ENCODE measurements around the gene SCFD2.
A peak's percentile ranks its signal among the peaks of the same experiment; 100 is the strongest.
"Not testable (repeated sequence)": the region's sequence is repeated elsewhere in the genome, so short reads cannot be mapped to it uniquely, and the experiment has no call there.

SCFD2 gene

DNA sequence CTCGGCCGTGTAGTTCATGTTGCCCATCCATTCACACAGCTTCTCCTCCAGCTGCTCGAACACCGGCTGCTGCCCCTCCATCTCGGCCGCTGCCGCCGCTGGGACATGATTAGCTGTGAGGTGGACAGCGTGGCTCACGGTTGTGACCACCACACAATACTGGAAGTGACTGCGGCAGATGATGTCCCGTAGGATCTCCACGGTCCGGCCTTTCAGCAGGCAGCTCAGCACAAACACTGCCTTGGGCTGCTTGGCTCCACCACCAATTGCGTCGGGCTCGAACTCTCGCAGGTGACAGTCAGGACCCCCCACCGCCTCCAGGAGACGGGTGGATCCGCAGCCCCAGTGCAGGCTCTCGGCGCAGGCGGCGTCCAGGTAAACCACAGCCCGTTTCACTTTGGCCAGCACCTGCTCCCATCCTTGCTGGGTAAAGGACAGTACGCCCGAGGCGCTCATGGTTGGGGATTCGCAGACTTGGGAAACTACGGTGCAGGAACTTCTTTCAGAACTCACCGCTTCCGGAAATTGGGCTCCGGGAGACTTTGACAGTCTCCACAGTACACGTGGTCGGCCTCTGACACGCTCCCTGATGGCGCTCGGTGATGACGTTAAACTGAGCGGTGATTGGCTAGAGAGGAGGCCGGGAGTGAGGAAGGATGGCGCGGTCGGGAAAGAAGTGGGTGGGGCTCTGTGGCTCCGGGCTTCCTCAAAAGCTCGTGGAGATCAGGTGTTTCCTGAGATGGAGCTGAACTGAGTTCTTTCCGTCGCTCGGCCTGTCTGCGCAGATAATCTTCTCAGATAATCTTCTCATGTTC lies at the start of gene SCFD2:
SCFD2 (minus strand) TSS at position 576 of the 815 bp plus-strand sequence.
- peak; percentile 96 for DNase-seq

DNA sequence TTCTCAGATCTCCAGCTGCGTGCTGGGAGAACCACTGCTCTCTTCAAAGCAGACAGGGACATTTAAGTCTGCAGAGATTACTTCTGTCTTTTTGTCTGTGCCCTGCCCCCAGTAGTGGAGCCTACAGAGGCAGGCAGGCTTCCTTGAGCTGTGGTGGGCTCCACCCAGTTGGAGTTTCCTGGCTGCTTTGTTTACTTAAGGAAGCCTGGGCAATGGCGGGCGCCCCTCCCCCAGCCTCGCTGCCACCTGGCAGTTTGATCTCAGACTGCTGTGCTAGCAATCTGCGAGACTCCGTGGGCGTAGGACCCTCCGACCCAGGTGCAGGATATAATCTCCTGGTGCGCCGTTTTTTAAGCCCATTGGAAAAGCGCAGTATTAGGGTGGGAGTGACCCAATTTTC lies 43.6 kb upstream of the SCFD2 start:
- DNase-seq, result not testable (repeated sequence)

DNA sequence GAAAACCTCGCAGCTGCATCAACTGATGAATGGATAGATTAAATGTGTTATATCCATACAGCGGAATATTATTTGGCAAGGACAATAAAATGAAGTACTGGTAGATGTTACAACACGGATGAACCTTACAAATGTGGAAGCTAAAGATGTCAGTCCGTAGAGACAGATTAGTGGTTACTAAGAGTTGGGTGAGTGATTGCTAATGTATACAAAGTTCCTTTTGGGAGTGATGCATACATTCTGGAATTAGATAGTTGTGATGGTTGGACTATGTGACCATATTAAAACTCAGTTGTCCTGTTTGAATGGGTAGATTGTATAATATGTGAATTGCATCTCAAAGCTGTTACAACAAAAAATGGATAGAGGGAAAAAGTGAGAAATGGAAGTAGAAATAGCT lies 14.4 kb upstream of the SCFD2 start:
- no peak for DNase-seq

DNA sequence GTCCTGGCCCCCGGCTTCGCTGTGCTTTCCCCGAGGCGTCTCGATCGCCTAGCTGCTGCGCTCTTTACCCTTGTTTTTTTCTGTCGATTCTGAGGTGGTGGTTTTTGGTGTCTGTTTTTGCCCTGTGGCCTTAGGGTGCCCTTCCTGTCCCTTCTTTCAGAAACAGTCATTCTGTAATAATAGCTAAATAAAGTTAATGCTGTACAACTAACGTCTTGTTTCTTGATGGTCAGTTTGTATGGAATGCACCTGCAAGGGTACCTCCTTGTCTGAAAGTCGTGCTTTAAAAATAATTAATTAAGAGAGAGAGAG lies 12.3 kb upstream of the SCFD2 start:
- DNase-seq, result no peak

DNA sequence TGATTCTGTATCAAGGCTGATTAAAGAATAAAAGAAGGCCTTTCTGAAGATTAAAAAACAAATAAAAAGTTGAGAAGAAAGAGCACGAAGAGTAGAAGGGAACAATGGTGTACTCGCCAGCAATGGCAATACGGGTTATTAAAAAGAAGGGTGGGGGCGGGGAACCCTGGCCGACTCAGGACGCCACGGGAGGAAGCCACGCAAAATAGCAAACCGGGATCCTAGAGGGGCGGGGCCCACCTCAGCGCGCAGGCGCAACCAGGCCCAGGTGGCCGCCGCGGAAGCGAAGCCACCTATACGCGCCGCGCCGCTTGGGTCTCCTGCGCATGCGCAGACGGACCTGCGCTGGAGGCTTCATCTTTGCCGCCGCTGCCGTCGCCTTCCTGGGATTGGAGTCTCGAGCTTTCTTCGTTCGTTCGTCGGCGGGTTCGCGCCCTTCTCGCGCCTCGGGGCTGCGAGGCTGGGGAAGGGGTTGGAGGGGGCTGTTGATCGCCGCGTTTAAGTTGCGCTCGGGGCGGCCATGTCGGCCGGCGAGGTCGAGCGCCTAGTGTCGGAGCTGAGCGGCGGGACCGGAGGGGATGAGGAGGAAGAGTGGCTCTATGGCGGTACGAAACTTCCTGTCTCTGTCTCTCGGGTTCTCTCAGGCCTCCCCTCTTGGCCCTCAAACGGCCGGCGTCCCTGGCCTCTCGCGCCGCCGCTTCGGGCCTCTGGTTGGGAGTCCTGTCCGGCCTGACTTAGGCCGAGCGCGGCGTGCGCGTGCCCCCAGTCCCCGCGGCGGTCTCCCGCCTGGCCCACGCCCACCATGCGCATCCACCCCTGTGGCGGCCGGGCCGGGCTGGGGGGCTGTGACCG lies 11.7 kb upstream of the SCFD2 start, which contains the start of gene FIP1L1:
FIP1L1 (plus strand) TSS at position 323 of the 852 bp plus-strand sequence; CDS start at position 521, 198 bp downstream.
- peak; percentile 95 for DNase-seq

DNA sequence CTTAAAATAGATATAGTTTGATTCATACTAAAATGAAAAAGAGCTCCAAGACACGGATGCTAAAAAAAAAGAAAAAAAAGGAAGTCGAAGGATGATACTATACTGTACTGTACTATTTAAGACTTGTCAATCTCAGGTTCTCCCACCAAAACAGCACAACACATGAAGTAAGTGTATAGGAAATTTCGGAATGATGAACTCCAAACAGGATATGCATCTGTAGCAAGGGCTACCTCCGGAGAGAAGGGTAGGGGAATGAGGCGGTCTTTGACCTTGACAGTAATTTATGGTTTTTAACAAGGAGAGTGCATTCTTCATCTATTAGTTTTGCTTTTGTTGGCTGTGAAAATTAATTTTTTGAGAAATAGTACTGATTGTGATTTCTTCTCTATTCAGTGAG lies 11.0 kb upstream of the SCFD2 start:
- no peak for DNase-seq

DNA sequence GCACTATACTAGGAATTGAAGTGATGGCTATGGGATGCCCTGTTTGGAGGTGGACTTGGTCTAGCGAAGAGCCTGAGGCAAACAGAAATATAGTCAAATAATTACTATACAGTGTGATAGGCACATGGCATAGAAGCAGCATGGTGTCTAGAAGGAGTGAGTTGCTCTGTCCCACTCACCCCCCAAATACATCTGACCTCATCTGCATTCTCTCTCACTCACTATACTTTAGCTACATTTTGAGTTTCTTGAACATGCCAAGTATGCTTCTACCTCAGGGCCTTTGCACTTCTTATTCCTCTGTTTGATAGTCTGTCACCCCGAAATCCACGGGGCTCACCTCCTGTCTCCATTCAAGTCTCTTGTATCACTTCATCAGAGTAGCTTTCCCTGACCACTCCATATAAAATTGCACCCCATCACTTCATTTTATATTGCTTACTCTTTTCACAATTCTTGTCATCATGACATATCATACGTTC lies 9.0 kb upstream of the SCFD2 start:
- no peak for DNase-seq

DNA sequence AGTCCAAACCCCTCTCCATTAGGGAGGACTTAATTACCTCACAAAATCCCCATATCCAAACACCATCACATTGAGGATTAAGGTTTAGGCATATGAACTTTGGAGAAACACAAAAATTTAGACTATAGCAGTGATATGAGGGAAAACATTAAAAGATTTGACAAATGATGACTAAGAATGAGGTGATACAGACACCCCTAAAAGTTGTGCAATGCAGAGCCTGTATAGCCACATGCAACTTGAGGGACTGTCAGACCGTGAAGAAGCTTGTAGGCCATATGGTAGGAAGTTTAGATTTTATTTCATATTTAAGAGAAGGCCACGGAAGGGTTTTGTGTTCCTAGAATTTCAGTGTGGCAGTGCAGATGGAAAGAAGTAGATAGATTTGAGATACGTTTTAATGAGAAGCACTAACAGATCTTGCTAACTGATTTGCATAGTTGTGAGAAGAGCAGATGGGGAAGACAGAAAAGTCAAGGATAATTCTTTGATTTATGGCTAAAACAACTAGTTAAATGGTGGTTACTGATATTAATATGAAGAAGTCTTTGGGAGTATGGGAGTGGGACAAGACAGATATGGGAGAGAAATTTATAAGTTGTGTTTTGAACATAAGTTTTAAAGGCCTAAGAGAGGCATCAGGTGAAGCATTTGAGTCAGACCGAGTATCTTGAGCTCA lies 6.1 kb upstream of the SCFD2 start:
- DNase-seq, result no peak

DNA sequence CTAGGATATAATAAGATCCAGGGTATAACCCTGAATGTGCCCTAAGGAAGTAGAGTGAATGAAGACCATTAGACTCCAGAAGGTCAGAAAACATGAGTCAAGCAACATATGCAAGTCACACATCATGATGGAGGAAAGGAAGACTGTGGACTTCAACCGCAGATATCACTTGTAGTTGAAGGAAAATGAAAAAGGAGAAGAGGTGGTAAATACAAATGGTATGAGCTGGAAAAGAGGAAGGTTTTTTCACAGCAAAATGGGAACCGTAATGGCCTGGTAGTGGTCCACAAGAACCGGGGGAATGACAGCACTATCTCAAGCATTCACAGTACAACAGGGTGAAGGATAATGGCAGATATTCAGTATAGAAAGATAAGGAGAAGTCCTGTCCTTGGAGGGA lies 5.2 kb upstream of the SCFD2 start:
- DNase-seq, result no peak

DNA sequence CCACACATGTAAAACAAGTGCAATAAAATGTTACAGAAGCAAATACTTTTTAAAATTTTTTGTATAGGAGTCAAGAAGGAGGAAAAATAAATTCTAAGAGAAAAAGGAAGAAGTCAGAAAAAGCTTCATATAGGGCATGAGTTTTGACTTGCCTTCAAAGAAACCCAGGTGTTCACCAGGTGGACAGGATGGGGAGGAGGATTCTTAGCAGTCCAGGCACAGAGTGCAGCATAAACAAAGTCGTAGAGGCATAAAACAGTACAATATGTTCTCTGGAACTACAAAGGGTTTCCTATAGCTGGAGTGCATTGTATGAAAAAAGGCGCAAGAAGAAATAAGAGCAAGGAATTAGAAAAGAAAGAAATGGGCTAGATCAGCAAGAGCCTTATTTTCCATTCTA lies 1.9 kb upstream of the SCFD2 start:
- no peak for DNase-seq

DNA sequence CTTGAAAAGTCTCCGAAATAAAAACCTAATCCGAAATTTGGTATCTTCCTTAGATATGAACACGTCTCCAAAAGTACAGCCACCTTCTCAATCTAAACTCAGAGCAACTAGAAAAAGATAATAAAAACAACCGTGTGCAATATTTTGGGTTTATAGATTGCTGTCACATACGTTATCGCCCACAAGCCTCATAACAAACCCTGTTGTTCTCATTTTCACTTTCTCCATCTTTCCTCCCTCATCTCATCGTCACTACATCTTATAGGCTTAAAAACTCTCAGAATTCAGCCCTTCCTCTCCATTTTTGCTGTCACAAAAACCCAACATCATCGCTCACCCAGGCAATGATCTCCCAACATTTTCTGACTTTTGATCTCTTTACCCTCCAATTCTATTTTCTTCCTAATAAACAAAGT lies 448 bp upstream of the SCFD2 start:
- no peak for DNase-seq

DNA sequence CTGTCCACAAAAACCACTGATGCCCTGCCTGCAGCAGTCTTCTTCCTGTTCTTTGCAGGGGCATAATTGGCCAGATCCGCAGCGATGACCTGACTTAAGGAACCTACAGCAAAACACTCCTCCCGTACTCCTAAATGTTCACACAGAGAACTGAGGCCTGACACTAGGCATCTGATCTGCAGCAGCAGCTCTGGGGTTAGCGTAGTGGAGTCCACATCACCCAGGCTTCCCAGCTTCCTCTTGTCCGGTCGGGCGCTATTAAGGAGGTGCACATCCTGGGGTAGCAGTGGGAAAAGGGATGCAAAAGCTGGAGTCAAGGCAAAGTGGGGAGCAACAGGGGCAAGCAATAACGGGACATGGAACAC lies 758 bp downstream of the SCFD2 start:
- no peak for DNase-seq

DNA sequence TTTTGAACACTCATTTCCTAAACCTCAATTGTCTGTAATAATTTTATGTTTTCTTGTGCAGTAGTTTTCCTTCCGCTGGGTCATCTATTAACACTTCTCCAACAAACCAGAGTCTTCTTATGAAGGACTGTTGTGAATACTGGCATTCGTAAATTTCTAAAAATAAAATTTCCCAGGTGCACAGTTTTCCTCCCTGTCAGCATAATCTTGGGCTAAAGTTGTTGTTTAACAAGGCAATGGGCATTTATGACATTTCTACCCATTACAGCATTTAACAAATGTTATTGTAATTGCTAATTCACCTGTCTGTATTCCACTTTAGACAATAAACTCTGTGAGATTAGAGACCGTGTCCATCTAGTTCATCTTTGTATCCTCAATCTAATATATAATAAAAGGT lies 1.2 kb downstream of the SCFD2 start:
- no peak for DNase-seq

DNA sequence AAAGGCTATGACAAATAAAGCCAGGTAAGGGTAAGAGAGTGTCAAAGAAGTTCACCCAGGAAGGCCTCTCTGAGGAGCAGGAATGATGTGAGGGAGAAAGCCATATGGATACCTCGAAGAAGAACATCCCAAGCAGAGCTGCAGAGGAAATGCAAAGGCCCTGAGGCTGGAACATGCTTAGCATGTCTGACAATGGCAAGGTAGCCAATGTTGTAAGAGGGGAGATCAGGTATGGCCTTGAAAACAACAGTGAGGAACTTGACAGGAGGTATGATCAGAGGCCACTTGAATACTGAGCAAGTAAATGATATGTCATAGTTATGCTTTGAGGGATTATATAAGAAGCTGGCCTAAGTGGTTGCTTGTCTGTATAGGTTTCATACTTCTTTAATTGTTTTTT lies 3.8 kb downstream of the SCFD2 start:
- no peak for DNase-seq

DNA sequence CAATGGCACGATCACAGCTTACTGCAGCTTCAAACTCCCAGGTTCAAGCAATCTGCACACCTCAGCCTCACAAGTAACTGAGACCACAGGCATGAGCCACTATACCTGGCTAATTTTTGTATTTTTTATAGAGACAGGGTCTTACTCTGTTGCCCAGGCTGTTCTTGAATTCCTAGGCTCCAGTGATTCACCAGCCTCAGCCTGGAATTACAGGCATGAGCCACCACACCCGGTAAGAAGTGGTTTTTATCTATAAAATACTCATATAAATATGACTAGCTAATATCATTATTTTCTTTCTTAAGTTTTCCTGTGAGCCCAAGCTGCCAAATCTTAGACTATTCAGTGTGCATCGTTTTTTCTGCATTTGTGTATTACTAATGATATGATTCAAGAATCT lies 4.4 kb downstream of the SCFD2 start:
- no peak for DNase-seq

DNA sequence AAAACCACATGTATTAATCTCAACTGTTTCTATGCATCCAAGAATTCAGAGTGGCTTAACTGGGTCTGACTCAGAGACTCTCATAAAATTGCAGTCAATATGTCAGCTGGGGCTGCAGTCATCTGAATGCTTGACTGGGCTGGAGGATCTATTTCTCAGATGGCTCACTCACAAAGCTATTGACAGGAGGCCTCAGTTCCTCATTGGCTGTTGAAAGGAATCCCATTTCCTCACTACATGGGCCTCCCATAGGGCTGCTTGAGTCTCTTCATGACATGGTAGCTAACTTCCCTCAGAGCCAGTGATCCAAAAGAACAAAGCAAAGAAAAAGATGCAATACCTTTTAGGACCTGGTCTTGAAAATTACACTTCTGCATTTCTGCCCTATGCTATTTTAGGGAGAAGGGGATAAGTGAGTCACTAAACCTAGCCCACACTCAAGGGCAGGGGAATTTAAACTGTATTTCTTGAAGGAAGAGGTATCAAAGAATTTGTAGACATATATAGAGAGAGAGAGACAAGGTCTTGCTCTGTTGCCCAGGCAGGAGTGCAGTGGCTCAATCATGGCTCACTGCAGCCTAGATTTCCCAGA lies 9.8 kb downstream of the SCFD2 start:
- DNase-seq, result no peak

DNA sequence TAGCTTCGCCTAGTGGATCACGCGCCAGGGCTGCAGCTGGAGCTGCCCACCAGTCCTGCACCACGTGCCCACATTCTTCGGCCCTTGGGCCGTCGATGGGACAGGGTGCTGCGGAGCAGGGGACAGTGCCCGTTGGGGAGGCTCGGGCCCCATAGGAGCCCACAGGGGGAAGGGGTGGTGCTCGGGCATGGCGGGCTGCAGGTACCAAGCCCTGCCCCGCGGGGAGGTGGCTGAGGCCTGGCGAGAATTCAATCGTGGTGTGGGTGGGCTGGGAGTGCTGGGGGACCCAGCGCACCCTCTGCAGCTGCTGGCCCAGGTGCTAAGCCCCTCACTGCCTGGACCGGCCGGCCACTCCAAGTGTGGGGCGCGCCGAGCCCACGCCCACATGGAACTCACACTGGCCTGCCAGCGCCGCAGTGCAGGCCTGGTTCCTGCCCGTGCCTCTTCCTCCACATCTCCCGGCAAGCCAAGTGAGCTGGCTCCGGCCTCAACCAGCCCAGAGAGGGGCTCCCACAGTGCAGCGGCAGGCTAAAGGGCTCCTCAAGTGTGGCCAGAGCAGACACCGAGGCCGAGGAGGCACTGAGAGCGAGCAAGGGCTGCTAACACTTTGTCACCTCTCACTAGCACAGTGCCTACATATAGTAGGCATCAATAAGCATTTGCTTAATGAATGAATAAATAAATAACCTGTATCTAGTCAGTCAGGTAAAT lies 11.7 kb downstream of the SCFD2 start:
- DNase-seq, result no peak

DNA sequence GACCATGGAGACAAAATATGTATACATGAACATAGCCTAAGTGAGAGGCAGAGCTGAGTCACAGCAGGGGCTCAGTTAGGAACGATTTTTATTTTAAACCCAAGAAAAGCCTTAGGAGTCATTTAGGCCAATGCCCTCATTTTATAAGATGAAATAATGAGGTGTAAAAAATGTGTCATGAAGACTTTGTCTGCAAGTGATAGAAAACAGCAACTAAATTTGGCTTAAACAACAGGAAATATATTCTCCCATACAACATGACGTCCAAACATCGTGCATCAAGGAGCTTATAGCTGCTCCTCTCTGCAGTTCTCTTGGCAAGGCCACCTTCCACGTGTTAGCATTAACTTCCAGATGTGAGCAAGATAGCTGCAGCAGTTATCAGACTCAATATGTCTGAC lies 16.8 kb downstream of the SCFD2 start:
- no peak for DNase-seq

DNA sequence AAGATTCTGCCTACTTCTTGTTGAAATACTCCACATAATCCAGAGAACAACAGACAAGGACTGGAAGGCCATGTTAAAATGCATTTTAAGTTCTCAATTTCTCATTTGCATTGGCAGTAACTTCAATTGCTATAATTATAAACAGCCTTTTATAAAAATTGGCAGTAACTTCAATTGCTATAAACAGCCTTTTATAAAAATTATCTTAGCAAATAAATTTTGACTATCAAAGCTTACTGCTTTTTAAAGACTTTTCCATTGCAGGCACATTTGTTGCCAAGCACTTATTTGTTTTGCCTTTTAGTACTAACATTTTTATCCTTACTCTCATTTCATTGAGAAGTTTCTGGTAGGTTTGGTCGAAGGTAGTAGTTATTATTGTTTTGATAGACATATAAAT lies 17.8 kb downstream of the SCFD2 start:
- DNase-seq, result no peak

DNA sequence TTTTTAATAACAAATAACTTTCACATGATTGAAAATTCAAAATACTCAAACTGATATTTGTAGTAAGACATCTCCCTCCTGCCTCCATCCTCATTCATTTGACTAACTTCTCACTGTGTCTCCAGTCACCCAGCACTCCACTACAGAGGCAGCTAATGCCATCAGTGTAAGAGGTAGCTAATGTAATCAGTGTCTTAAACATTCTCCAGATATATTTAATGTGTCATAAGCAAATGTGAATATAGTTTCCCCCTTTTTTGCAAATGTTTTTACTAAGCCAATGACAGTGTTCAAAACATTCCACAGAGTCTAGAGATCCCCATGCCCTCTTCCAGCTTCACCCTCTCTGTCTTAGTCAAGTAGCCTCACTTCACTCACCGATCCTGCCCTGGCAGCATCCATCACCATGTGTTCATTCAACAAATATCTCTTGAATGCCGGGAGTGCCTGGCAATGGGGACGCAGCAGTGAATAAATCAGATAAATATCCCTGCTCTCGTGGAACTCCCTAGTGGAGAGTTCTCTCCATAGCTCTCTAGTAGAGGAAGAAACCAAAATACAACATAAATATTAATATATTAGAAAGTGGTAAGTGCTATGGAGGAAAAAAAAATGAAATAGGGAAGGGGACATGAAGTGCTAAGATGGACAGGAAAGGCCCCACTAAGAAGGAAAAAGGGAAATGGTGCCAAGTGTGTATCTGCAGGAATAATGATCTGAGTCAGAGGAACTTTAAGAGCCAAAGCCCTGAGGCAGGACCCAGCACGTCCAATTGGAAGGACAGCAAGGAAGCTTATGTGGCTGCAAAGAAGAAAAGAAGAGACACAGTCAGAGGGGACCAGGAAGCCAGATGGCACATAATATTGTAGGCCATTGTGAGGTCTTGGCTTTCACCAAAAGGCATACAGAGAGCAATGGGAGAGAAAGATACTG lies 18.7 kb downstream of the SCFD2 start:
- no peak for DNase-seq

DNA sequence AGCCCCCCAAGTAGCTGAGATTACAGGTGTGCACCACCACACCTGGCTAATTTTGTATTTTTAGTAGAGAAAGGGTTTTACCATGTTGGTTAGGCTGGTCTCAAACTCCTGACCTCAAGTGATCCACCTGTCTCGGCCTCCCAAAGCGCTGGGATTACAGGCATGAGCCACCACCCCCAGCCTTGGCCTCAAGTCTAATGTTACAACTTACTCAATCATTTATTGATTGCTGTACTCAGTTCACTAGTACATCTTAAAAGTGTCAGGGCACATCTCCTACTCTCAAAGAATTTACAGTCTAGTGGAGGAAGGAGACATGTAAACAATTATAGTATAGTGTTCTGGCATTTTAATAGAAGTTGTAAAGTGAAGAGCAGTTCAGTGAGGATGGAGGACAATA lies 19.5 kb downstream of the SCFD2 start:
- DNase-seq, result not testable (repeated sequence)
